ENCODE results near the gene PAK5. TPM values are rescaled to one million over a fixed set of nuclear protein-coding genes. Genes with fewer than 3 reads are reported as not detected.

PAK5 gene
- polyA plus RNA-seq, 2 of the 4 experiments (the other 2 are of a cell fraction): 0.01 TPM; not detected in 1

DNA sequence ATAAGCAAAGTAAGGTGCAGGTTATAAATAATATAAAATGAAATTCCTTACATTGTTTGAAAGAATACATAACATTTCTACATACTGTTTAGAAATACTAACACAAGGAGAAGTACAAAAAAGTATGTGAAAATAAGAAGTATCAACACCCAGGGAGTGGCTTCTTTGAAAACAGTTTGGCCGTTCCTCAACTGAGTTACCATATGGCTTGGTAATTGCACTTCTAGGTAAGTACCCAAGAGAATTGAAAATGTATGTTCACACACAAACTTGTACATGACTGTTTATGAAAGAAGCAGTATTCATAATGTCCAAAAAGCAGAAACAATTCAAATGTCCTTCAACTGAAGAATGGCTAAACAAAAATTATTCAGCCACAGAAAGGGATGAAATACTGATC, 30.7 kb downstream of the PAK5 start (continued):
- TF ChIP-seq, protein P1, sequence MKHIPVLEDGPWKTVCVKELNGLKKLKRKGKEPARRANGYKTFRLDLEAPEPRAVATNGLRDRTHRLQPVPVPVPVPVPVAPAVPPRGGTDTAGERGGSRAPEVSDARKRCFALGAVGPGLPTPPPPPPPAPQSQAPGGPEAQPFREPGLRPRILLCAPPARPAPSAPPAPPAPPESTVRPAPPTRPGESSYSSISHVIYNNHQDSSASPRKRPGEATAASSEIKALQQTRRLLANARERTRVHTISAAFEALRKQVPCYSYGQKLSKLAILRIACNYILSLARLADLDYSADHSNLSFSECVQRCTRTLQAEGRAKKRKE (CRISPR knock-in tag; IDR thresholded peaks at IDR 0.05; ENCODE audit: low read depth): no peak
- no peak for TF ChIP-seq KDM5A (IDR thresholded peaks at IDR 0.05)
- TF ChIP-seq HEYL (CRISPR knock-in tag; IDR thresholded peaks at IDR 0.05): no peak
- no peak for TF ChIP-seq CEBPB (IDR thresholded peaks at IDR 0.05)
- no peak for TF ChIP-seq POLR2AphosphoS2 (conservative IDR thresholded peaks at IDR 0.05; ENCODE audit: low read length)
- TF ChIP-seq TP53 (CRISPR knock-in tag; IDR thresholded peaks at IDR 0.05): no peak

DNA sequence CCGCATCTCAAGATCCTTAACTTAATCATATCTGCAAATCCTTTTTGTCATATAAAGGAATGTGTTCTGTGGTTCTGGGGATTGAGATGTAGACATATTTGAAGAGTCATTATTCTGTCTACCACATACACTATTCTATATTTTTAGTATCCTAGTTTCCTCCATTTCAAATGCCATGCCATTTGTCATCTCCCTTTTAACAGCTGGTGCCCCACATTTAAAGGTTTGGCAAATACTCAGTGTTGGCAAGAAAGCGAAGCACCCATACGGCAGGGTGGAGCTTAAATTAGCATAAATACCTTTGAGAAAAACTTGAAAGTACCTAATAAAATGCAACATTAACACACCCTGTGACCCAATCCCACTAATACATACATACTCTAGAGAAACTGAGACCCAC, 31.7 kb downstream of the PAK5 start:
- ATAC-seq (no peak), FAIRE-seq (no peak), DNase-seq (ENCODE audit: low read depth in 1 of 2, low spot score in 1 of 2) (no peak)
- TF ChIP-seq EHMT2 (IDR thresholded peaks at IDR 0.05; ENCODE audit: low read depth): no peak
- TF ChIP-seq, protein P2, sequence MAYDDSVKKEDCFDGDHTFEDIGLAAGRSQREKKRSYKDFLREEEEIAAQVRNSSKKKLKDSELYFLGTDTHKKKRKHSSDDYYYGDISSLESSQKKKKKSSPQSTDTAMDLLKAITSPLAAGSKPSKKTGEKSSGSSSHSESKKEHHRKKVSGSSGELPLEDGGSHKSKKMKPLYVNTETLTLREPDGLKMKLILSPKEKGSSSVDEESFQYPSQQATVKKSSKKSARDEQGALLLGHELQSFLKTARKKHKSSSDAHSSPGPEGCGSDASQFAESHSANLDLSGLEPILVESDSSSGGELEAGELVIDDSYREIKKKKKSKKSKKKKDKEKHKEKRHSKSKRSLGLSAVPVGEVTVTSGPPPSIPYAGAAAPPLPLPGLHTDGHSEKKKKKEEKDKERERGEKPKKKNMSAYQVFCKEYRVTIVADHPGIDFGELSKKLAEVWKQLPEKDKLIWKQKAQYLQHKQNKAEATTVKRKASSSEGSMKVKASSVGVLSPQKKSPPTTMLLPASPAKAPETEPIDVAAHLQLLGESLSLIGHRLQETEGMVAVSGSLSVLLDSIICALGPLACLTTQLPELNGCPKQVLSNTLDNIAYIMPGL (CRISPR knock-in tag; IDR thresholded peaks at IDR 0.05; ENCODE audit: borderline replicate concordance): no peak
- TF ChIP-seq FOSL2 (IDR thresholded peaks at IDR 0.05): no peak
- no peak for TF ChIP-seq FOSL2 (CRISPR knock-in tag; IDR thresholded peaks at IDR 0.05)
- TF ChIP-seq CHD4 (IDR thresholded peaks at IDR 0.05; ENCODE audit: borderline replicate concordance): no peak
- no peak for TF ChIP-seq ZSCAN20 (CRISPR knock-in tag; IDR thresholded peaks at IDR 0.05)
- no peak for TF ChIP-seq KDM5A (IDR thresholded peaks at IDR 0.05)
- TF ChIP-seq, protein P3, sequence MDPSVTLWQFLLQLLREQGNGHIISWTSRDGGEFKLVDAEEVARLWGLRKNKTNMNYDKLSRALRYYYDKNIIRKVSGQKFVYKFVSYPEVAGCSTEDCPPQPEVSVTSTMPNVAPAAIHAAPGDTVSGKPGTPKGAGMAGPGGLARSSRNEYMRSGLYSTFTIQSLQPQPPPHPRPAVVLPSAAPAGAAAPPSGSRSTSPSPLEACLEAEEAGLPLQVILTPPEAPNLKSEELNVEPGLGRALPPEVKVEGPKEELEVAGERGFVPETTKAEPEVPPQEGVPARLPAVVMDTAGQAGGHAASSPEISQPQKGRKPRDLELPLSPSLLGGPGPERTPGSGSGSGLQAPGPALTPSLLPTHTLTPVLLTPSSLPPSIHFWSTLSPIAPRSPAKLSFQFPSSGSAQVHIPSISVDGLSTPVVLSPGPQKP (IDR thresholded peaks at IDR 0.05; ENCODE audit: low read depth, low read length): no peak
- TF ChIP-seq HEYL (CRISPR knock-in tag; IDR thresholded peaks at IDR 0.05): no peak
- WGBS (ENCODE audit: missing lambda C conversion rate): 47% methylated on average over 3 of the region's 3 CpGs
- Histone ChIP-seq H3K4me1 (no peaks in the 10 kb centered on the region), H3K9me3 (no peaks in the 10 kb centered on the region), H3K4me2 (no peak overlapping the region), H3K4me3 (no peak overlapping the region), H3K27ac (no peak overlapping the region)
- CTCF ChIA-PET: interaction anchor here (0.8 to 1.2 kb wide), 2 partner anchors 11 to 12 kb away, joined by 3 to 4 read pairs; no protein-coding TSS in a partner anchor
- POLR2A ChIA-PET: no interaction called here

DNA sequence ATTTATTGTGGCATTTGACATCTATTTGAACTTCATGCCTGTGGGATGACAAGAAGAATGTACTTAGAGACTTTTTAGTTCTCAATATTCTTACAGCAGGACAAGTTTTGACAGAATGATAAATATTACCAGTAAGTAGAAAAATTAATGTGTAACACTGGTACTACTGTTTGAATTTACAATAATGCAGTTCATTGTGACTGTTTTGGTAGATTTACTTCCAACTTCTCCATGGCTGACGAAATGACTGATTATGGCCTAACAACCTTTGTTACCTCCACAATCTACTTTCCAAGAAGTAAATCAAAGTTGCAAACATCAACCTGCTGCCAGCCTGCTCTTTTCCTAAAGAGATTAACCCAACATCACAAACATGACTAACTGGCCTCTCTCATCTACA, 38.5 kb downstream of the PAK5 start:
- no peak for ATAC-seq
- POLR2A ChIA-PET: no interaction called here
- 2% methylated on average over 1 of the region's 1 CpG for WGBS (ENCODE audit: missing lambda C conversion rate)

DNA sequence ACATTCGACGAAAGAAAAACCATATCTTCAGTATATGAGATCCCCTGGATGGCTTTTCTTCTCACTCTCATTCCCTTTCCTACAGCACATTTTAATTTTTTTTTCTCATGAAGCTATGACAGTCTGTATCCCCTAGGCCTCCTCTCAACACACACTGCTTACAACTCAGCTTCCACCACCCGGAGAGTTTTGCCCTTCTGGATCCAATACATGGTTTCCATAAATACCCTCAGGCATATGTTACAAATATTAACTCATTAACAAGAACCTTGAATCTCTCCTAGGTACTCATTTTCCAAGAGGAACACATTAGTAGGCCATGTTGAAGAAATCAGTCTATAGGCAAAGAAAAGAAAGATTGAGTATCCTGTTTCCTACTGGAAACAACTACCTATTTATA, 44.0 kb downstream of the PAK5 start:
- H3K4me3 ChIP-seq: no peak overlapping the region
- TF ChIP-seq ZNF302 (CRISPR knock-in tag; IDR thresholded peaks at IDR 0.05): no peak
- TF ChIP-seq MYC (IDR thresholded peaks at IDR 0.05; ENCODE audit: borderline replicate concordance, low read length): no peak
- no peak for TF ChIP-seq ZSCAN20 (CRISPR knock-in tag; IDR thresholded peaks at IDR 0.05)
- no peak for TF ChIP-seq POLR2A (IDR thresholded peaks at IDR 0.05; ENCODE audit: low read length)
- TF ChIP-seq, protein P3 (IDR thresholded peaks at IDR 0.05; ENCODE audit: low read depth, low read length): no peak
- no peak for TF ChIP-seq NPAS2 (CRISPR knock-in tag; IDR thresholded peaks at IDR 0.05; ENCODE audit: borderline replicate concordance)
- no peak for TF ChIP-seq NR3C1 (IDR thresholded peaks at IDR 0.05)
- TF ChIP-seq KDM5A (IDR thresholded peaks at IDR 0.05): no peak
- no peak for TF ChIP-seq POLR2AphosphoS2 (conservative IDR thresholded peaks at IDR 0.05; ENCODE audit: low read length)
- ChIA-PET CTCF (no interaction called here), POLR2A (no interaction called here)
- no peak overlapping the region for H3K27ac ChIP-seq
- ATAC-seq (no peak), FAIRE-seq (no peak), DNase-seq (ENCODE audit: low read depth in 1 of 2, low spot score in 1 of 2) (no peak)
- WGBS (ENCODE audit: missing lambda C conversion rate): 9% methylated on average over 3 of the region's 3 CpGs
- H3K4me2 ChIP-seq: no peak overlapping the region
- no peaks in the 10 kb centered on the region for H3K9me3 ChIP-seq
- no peaks in the 10 kb centered on the region for H3K4me1 ChIP-seq

More for the DNA sequence above, 38.5 kb downstream of the PAK5 start:
- CTCF ChIA-PET: no interaction called here
- no peaks in the 10 kb centered on the region for H3K9me3 ChIP-seq
- H3K4me3 ChIP-seq: no peak overlapping the region
- no peaks in the 10 kb centered on the region for H3K4me1 ChIP-seq
- TF ChIP-seq HEYL (CRISPR knock-in tag; IDR thresholded peaks at IDR 0.05): no peak
- TF ChIP-seq GATA3 (IDR thresholded peaks at IDR 0.05; ENCODE audit: borderline replicate concordance): no peak
- no peak for TF ChIP-seq MYC (IDR thresholded peaks at IDR 0.05; ENCODE audit: borderline replicate concordance, low read length)
- no peak overlapping the region for H3K27ac ChIP-seq
- no peak overlapping the region for H3K4me2 ChIP-seq
- DNase-seq (ENCODE audit: low read depth in 1 of 2, low spot score in 1 of 2) (no peak), FAIRE-seq (no peak)
